ENCODE data around the gene ACOXL.

Gene ACOXL

DNA sequence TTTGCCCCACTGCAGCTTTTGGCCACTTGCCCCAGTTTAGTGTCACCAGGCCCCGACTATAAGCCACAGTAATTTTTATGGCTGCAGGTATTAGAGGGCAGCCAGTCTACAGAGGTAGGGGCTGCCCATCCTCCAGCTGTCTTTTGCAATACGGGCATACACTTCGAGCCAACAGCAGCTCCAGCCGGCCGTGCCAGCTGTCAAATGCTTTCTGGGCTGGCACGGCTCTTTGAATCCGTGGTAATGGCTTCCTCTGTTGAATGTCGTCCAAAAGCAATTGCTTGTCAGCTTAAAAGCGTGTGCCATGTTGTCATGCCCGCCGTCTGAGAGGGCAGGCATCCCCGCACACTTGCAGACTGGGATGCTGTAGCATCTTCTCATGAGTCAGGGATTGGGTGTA is 429.6 kb downstream of the ACOXL start:
- no peak for FAIRE-seq
- DNase-seq (ENCODE audit: extremely low spot score, insufficient read length, low read depth): no peak

- no peak for DNase-seq (ENCODE audit: extremely low spot score, insufficient read length, low read depth)
These were observed 430.5 kb downstream of the ACOXL start for GRCh38 chr2:111162718-111163331.

GRCh38 chr2:111164078-111164477 is 431.7 kb downstream of the ACOXL start:
- FAIRE-seq (no peak), DNase-seq (ENCODE audit: extremely low spot score, insufficient read length, low read depth) (no peak)

More at GRCh38 chr2:111162718-111163331, 430.5 kb downstream of the ACOXL start:
- FAIRE-seq: no peak

DNA sequence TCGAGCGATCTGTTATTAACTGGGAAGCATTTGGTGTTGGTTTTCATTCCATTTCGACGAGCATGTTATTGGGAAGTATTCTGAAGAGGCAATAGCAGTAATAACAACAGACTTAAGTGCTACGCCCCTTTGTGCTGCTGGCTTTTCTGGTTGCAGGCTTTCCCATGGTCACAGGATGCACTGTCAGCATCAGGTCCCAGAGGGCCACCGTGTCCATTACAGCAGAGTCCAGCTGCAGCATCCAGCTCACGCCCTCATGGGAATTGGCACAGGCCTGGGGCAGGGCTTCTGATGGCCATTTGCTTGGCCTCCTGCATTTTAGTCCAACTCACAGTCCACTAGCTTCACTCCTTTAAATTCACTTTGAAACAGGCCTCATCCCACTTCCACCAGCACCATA is 432.7 kb downstream of the ACOXL start:
- no peak for FAIRE-seq
- no peak for DNase-seq (ENCODE audit: extremely low spot score, insufficient read length, low read depth)

GRCh38 chr2:111166115-111166514 is 433.7 kb downstream of the ACOXL start:
- no peak for FAIRE-seq
- DNase-seq (ENCODE audit: extremely low spot score, insufficient read length, low read depth): no peak

DNA sequence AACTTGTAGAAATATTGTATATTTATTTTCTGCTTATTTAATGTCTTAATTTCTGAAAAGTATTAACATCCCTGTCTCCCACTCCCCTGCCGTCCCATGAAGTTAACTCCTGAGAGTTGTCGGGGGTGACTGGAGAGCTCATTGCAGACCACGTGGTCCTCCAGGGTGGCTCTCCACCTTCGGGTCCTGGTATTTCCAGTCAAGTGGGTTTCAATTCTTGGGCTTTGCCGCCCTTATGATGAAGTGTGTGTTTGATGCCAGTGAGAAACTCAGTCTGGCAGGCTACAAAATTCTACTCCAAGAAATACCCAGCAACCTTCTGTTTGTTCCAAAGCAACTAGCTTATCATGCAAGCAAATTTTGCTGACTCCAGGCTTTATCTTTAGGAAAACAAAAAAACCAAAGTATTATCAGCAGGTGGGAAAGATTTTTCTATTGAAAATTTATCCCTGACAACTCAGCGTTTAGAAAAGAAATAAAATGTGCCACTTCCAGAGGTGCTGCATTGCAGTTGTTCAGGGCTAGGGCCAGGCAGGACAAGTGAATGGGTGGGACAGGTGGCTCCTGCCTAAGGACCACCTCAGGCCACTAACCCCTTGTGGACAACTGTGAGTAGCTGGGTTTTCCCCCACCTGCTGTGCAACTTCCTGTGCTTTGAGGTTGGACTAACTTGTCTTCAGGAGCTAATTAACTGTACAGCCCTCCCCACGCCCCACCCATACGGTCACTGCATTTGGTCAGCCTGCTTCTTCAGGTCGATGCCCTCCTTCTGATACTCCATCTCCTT is 434.9 kb downstream of the ACOXL start:
- DNase-seq (ENCODE audit: extremely low spot score, insufficient read length, low read depth) (no peak), FAIRE-seq (peak; percentile 82)

GRCh38 chr2:111167863-111168162 is 435.4 kb downstream of the ACOXL start:
- no peak for DNase-seq (ENCODE audit: extremely low spot score, insufficient read length, low read depth)
- FAIRE-seq: no peak
